Keratinocyte (primary cell): Measurements from ENCODE around the gene VRK3. TPM values are rescaled to one million over a fixed set of nuclear protein-coding genes. Genes with fewer than 3 reads are reported as not detected.
"Not testable (repeated sequence)": the region's sequence is repeated elsewhere in the genome, so short reads cannot be mapped to it uniquely, and the experiment has no call there.

ENCODE experiments used
- DNase-seq: peaks from one replicate; pipeline ENCODE4 v3.0.0-alpha.2; 2011; ENCODE audit warnings: low read depth, missing footprints, low spot score
- FAIRE-seq: peaks from 2 replicates; lab custom pipeline; 2011; peaks lifted over from hg19 to GRCh38; lab: Jason Lieb, UNC
- H2AFZ ChIP-seq: 2 replicates; pipeline ENCODE4 v1.6.0; 2012; ENCODE audit warnings: low read length, control low read depth, inconsistent platforms; ENCODE audit not compliant: control insufficient read depth
- H3K27ac ChIP-seq: 2 replicates; pipeline ENCODE4 v1.5.1; 2011; ENCODE audit warnings: low read length; ENCODE audit not compliant: control insufficient read depth, insufficient read depth
- H3K27me3 ChIP-seq: 3 replicates; pipeline ENCODE4 v1.6.0; 2011; ENCODE audit warnings: low read length; ENCODE audit not compliant: control insufficient read depth, insufficient read depth; ENCODE audit errors: extremely low read depth
- H3K36me3 ChIP-seq, 2 experiments: 2 replicates in 1 of 2; 3 replicates in 1 of 2; pipeline ENCODE4 v1.5.1; 2011; ENCODE audit warnings: low read length in 2 of 2, mild to moderate bottlenecking in 1 of 2; ENCODE audit not compliant: control insufficient read depth in 2 of 2, insufficient read depth in 2 of 2; ENCODE audit errors: extremely low read depth in 1 of 2
- H3K4me1 ChIP-seq: 3 replicates; pipeline ENCODE4 v1.5.1; 2011; ENCODE audit warnings: low read length; ENCODE audit not compliant: control insufficient read depth, insufficient read depth; ENCODE audit errors: extremely low read depth
- H3K4me2 ChIP-seq: 3 replicates; pipeline ENCODE4 v1.6.0; 2011; ENCODE audit warnings: low read depth, low read length; ENCODE audit not compliant: control insufficient read depth, insufficient read depth; ENCODE audit errors: extremely low read depth
- H3K4me3 ChIP-seq, 3 experiments: fragments of 200-600 bp in 1 of 3; sonication (generic) in 1 of 3; 2 replicates in 2 of 3; 3 replicates in 1 of 3; pipeline ENCODE4 v1.5.1; 2011 to 2016; ENCODE audit warnings: low read length in 3 of 3, mild to moderate bottlenecking in 3 of 3, control low read depth in 2 of 3, inconsistent platforms in 1 of 3, low read depth in 1 of 3, mixed read lengths in 1 of 3, mixed run types in 1 of 3, moderate library complexity in 1 of 3; ENCODE audit not compliant: control insufficient read depth in 2 of 3, insufficient read depth in 2 of 3; ENCODE audit errors: extremely low read depth in 1 of 3
- H3K79me2 ChIP-seq: 2 replicates; pipeline ENCODE4 v1.6.0; 2012; ENCODE audit warnings: low read length; ENCODE audit not compliant: control insufficient read depth, insufficient read depth
- H3K9ac ChIP-seq: 3 replicates; pipeline ENCODE4 v1.6.0; 2011; ENCODE audit warnings: low read length; ENCODE audit not compliant: control insufficient read depth, insufficient read depth; ENCODE audit errors: extremely low read depth
- H3K9me1 ChIP-seq: 3 replicates; pipeline ENCODE4 v1.6.0; 2011; ENCODE audit warnings: low read length; ENCODE audit not compliant: control insufficient read depth, insufficient read depth; ENCODE audit errors: extremely low read depth
- H3K9me3 ChIP-seq: 2 replicates; pipeline ENCODE4 v1.5.1; 2012; ENCODE audit warnings: low read depth, low read length; ENCODE audit not compliant: control insufficient read depth
- H4K20me1 ChIP-seq: 3 replicates; pipeline ENCODE4 v1.6.0; 2011; ENCODE audit warnings: low read length; ENCODE audit not compliant: control insufficient read depth, insufficient read depth; ENCODE audit errors: extremely low read depth
- EZH2 ChIP-seq: IDR thresholded peaks from one replicate; pipeline ENCODE4 v1.6.1; 2012; ENCODE audit warnings: inconsistent platforms, mild to moderate bottlenecking, low read length, moderate library complexity
- dilution Hi-C: fragments of 300-500 bp; cut with MboI; formaldehyde crosslinking; loops from one replicate; pipeline ENCODE4 v1.7.0; 2020; ENCODE audit warnings: low sequenced_read_pairs; ENCODE audit not compliant: extremely low pct_ligation_motif_present
- polyA plus RNA-seq, 5 experiments: library from polyadenylated mRNA; depleted of rRNA in 3 of 5; stranded (reverse) in 3 of 5; stranded (forward) in 1 of 5; unstranded in 1 of 5; fragments of >200 nt; gene quantifications; 1 replicate in 1 of 5; 2 replicates in 3 of 5; 3 replicates in 1 of 5; pipeline versions ENCODE4 v1.2.1 to v1.2.3, GENCODE V29; 2011 to 2012; ENCODE audit warnings: missing spikeins in 2 of 5, low read depth in 1 of 5, low replicate concordance in 1 of 5
- TF ChIP-seq, protein P1 (sequence below), 3 experiments: IDR thresholded peaks in 1 of 3; conservative IDR thresholded peaks in 1 of 3; optimal IDR thresholded peaks in 1 of 3; 2 replicates in 2 of 3; 3 replicates in 1 of 3; pipeline versions ENCODE3 to v1.5.1; 2011; ENCODE audit warnings: low read length in 3 of 3, mild to moderate bottlenecking in 3 of 3, moderate library complexity in 2 of 3, control low read depth in 1 of 3, inconsistent platforms in 1 of 3; ENCODE audit not compliant: insufficient read depth in 2 of 3; ENCODE audit errors: extremely low read depth in 1 of 3

The VRK3 gene
- polyA plus RNA-seq, 1 donor (not counting 4 experiments of a cell fraction or from before 2014, with no cell fraction given) = 15.6 TPM

GRCh38 chr19:50053119-50053518, 27.9 kb upstream of the VRK3 start:
- H4K20me1 ChIP-seq = no peaks in the 10 kb centered on the region
- no peaks in the 10 kb centered on the region for H3K27me3 ChIP-seq
- no peak overlapping the region for H3K27ac ChIP-seq
- FAIRE-seq (no peak), DNase-seq (no peak)
- peaks cover 7% of the 10 kb centered on the region for H3K9me3 ChIP-seq
- H3K4me2 ChIP-seq = no peak overlapping the region
- H3K79me2 ChIP-seq = no peaks in the 10 kb centered on the region
- H3K9me1 ChIP-seq = no peaks in the 10 kb centered on the region
- TF ChIP-seq, protein P1, sequence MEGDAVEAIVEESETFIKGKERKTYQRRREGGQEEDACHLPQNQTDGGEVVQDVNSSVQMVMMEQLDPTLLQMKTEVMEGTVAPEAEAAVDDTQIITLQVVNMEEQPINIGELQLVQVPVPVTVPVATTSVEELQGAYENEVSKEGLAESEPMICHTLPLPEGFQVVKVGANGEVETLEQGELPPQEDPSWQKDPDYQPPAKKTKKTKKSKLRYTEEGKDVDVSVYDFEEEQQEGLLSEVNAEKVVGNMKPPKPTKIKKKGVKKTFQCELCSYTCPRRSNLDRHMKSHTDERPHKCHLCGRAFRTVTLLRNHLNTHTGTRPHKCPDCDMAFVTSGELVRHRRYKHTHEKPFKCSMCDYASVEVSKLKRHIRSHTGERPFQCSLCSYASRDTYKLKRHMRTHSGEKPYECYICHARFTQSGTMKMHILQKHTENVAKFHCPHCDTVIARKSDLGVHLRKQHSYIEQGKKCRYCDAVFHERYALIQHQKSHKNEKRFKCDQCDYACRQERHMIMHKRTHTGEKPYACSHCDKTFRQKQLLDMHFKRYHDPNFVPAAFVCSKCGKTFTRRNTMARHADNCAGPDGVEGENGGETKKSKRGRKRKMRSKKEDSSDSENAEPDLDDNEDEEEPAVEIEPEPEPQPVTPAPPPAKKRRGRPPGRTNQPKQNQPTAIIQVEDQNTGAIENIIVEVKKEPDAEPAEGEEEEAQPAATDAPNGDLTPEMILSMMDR (optimal IDR thresholded peaks at IDR 0.05 in 1 of 3, IDR thresholded peaks at IDR 0.05 in 1 of 3, conservative IDR thresholded peaks at IDR 0.05 in 1 of 3; ENCODE audit: extremely low read depth in 1 of 3, insufficient read depth in 2 of 3, low read length in 3 of 3) = no peak
- H3K9ac ChIP-seq = no peak overlapping the region
- no peak overlapping the region for H2AFZ ChIP-seq
- dilution Hi-C loops = no loop called here
- peaks cover 0 to under 1% of the 10 kb centered on the region in 2 experiments for H3K36me3 ChIP-seq
- H3K4me3 ChIP-seq = no peak overlapping the region
- H3K4me1 ChIP-seq = peaks cover 3% of the 10 kb centered on the region

GRCh38 chr19:50051964-50052363, 26.8 kb upstream of the VRK3 start:
- Histone ChIP-seq H3K27me3 (no peaks in the 10 kb centered on the region), H3K4me3 (no peak overlapping the region), H3K4me2 (no peak overlapping the region), H3K9me1 (no peaks in the 10 kb centered on the region), H3K9ac (no peak overlapping the region), H2AFZ (no peak overlapping the region), H3K36me3 (peaks cover 2 to 6% of the 10 kb centered on the region in 2 experiments), H3K4me1 (peaks cover 3% of the 10 kb centered on the region), H4K20me1 (no peaks in the 10 kb centered on the region), H3K9me3 (peaks cover 8% of the 10 kb centered on the region), H3K27ac (no peak overlapping the region), H3K79me2 (no peaks in the 10 kb centered on the region)
- dilution Hi-C loops = no loop called here
- TF ChIP-seq EZH2 = no peak
- TF ChIP-seq, protein P1 (optimal IDR thresholded peaks at IDR 0.05 in 1 of 3, IDR thresholded peaks at IDR 0.05 in 1 of 3, conservative IDR thresholded peaks at IDR 0.05 in 1 of 3; ENCODE audit: extremely low read depth in 1 of 3, insufficient read depth in 2 of 3, low read length in 3 of 3) = no peak
- DNase-seq (no peak), FAIRE-seq (no peak)

GRCh38 chr19:50051228-50051895, 26.2 kb upstream of the VRK3 start:
- H3K4me2 ChIP-seq = peak overlapping the region; percentile 68
- H3K4me1 ChIP-seq, H3K27me3 ChIP-seq, H3K79me2 ChIP-seq, H3K9me1 ChIP-seq, DNase-seq, FAIRE-seq, H4K20me1 ChIP-seq, H2AFZ ChIP-seq, H3K9ac ChIP-seq, dilution Hi-C loops: not testable (repeated sequence)
- H3K4me3 ChIP-seq = peak overlapping the region; percentile 33 to 63 (median 42)
- H3K27ac ChIP-seq = peak overlapping the region; percentile 45
- peaks cover 14% of the 10 kb centered on the region for H3K9me3 ChIP-seq
- peaks cover 6 to 12% of the 10 kb centered on the region in 2 experiments for H3K36me3 ChIP-seq
